AML-193 (cell line): ENCODE results near the gene DCDC2C.

Experiments used
- DNase-seq, 2 experiments: peaks; one replicate each; lab custom pipeline; 2025; lab: John Stamatoyannopoulos, UW

Gene DCDC2C

DNA sequence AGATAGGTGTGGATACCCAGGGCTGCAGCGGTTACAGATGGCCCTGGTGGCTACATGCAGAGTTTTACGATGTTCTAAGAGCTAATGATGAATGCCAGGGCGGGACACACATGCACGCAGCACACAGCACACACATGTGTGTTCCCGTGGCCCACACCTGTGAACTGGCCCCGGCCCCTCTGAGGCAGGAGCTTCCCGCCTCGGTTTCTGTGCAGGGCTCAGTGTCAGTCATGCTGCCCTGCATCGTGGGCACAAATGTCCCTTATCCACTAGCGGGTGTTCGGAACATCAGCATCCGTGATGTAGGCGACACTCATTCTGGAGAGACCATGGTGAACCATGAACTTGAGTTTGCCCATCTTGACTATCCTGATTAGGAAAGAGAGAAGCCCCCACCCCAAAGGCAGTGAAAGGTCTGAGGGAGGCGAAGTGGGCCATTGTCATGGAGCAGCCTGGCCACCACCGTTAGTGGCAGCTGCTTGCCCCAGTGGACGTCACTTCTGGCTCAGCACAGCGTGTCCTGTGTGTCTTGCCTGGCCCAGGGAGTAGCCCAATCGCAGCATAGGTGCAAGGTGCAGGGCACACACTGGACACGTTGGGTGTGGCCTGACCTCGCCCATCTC, 43.8 kb downstream of the DCDC2C start:
- DNase-seq: no peak

DNA sequence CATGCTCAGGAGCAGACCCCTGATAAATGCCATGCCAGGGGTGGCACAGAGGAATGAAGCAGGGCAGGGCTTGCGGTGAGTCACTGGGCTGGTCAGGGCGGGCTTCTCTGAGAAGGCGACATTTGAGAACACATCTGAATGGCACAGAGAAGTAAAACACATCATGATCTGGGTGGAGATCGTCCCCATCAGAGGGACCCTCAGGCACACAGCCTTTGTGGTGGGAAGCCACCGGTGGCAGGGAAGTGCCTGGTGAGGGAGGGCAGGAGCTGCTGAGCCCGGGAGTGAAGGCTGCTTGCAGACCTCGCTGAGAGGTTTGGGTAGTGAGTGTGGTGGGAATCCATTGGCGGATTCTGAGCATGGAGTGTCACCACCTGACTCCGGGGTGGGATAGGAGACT, 44.5 kb downstream of the DCDC2C start:
- DNase-seq: no peak

- DNase-seq: no peak
Measured at GRCh38 chr2:3749201-3749600, 45.8 kb downstream of the DCDC2C start.

GRCh38 chr2:3751251-3751650, 47.9 kb downstream of the DCDC2C start:
- no peak for DNase-seq

DNA sequence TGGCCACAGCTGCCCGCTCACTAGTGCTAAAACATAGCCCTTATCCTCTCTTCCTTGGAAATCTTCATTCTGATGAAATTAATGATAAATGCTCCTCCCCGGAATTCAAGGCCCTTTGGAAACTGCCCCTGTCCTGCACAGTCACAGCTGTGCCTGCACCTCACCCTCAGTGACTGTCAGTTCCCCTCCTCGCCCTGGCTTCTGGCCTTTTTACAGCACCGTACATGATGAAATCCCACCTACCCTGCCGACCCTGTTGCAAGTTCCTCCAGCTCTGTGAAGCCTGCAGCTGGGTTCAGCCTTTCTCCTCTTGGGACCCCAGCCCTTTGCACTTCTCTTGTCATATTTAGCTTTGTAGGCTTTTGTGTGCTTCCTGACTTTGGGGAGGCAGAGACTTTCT, 48.4 kb downstream of the DCDC2C start:
- no peak for DNase-seq

GRCh38 chr2:3752376-3752775, 49.0 kb downstream of the DCDC2C start:
- DNase-seq: no peak

- no peak for DNase-seq
Measured at GRCh38 chr2:3753561-3753960, 50.2 kb downstream of the DCDC2C start.

DNA sequence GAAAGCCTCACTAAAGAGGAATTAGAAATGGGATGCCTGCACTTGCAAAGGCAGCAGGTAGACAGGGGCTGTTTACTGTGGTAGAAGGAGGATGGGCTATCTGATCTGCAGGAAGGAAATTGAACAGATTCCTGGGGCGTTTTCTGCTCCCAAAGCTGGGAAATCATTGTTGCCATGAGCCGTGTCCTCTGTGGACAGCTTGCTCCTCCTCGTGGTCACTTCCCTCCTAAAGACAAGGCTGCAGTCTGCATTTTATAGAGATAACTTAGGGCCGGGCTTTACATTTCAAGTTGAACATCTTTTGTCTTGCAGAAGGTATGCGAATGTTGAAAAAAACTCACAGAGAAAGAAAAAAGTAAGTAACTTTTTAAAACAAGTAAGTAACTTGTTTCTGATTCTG, 50.9 kb downstream of the DCDC2C start:
- no peak for DNase-seq

- DNase-seq: no peak
Measured at GRCh38 chr2:3754795-3755194, 51.4 kb downstream of the DCDC2C start.

GRCh38 chr2:3755277-3755676, 51.9 kb downstream of the DCDC2C start:
- DNase-seq: no peak

DNA sequence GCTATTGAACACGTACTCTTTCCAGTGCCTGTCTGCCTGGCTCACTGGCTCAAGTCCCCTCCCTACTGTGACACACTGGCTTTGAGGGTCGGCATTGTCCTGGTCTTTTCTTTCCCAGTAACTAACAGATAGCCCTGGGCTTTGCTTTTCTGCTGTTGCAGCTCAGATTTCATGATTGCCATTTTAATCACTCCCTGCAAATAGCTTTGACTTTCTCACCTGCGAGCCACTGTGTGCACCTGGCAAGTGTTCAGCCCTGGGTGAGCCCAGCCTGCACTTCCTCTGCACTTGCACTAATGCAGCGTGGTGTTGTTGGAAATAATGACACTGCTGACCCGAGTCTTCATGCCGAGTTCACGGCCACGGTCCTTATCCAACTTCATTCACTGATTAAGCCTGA, 52.9 kb downstream of the DCDC2C start:
- DNase-seq: no peak

- no peak for DNase-seq
Measured at GRCh38 chr2:3758906-3759305, 55.5 kb downstream of the DCDC2C start.

DNA sequence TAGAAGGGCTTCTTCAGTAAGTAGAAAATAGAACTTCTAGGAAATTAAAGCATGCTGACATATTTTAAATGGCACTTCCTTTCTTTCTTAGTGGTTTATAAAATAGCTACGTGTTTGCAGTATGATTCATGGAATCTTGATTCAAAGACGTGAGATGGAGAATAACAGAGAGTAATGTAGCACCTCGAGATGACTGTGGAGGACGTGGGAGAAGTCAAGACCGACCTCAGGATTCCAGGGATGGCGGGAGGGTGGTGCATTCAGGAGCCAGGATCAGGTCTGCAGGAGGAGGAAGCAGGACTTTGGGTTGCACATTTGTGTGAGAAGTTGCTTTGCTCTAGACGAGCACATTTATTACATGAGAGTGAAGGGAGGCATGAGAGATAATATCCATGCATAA, 56.0 kb downstream of the DCDC2C start:
- DNase-seq: no peak

DNA sequence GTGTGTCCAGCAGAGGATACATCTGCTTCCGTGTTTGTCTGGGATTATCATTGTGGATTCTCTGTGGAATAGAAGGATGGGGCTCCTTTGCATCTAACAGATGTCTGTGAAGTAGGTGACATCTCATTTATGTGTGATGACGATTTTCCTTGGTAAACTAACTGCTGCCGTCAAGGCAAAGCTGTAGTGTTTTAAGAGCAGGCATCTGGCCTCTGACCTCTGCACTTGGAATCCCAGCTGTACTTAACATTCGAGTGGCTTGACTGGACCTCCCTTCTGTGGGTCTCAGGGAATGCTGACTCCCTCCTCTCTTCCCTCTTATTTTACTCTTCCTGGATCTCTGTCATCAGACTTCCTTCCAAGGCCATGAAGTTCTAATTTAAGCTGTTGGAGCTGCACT, 56.4 kb downstream of the DCDC2C start:
- no peak for DNase-seq

DNA sequence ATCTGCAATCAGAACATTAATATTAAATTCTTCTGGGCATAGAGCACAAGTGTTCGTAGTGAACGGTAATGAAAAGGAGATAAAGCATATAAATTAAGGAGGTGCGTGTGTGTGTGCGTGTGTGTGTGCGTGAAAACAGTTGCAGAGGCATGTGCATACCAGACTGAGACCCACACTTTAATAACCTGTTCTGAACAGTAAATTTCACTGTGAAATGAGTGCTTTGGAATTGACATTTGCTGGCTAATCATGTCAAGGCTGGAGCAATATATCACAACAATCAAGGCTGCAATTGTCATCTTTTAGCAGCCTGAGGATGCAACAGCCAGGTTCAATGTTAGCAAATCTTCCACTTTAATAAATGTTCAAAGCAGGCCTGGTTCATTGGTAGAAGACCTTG, 57.9 kb downstream of the DCDC2C start:
- no peak for DNase-seq

DNA sequence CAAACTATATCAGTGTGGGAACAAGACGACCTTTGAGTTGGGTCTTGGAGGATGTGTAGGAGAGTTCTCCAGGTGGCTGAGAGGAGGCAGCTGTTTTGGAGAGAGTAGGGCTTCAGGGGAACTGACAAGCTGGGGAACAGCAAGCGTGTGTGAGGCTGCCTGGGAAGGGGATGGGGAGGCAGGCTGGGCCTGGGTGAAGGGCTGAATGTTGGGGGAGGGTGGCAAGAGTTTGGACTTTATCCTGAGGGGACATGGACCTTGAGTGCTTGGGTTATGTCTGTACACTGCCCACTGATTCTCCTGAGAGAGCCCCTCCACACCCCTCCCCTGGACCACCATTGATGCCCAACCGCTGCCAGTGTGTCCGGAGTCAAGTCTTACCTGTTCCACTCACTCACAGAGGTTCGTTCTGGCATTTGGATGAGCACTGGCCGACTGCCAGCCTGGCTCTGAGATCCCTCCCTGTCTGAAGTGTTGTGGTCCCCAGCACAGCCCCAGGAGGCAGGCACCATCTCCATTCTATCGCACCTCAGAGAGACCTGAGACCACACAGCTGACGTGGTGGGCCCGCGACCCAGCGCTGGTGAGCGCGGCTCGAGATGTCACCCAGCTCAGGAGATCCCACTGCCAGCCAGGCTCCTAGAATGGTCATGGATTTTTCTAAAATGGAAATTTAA, 59.5 kb downstream of the DCDC2C start:
- DNase-seq: no peak

- no peak for DNase-seq
Measured at GRCh38 chr2:3766824-3767223, 63.4 kb downstream of the DCDC2C start.

DNA sequence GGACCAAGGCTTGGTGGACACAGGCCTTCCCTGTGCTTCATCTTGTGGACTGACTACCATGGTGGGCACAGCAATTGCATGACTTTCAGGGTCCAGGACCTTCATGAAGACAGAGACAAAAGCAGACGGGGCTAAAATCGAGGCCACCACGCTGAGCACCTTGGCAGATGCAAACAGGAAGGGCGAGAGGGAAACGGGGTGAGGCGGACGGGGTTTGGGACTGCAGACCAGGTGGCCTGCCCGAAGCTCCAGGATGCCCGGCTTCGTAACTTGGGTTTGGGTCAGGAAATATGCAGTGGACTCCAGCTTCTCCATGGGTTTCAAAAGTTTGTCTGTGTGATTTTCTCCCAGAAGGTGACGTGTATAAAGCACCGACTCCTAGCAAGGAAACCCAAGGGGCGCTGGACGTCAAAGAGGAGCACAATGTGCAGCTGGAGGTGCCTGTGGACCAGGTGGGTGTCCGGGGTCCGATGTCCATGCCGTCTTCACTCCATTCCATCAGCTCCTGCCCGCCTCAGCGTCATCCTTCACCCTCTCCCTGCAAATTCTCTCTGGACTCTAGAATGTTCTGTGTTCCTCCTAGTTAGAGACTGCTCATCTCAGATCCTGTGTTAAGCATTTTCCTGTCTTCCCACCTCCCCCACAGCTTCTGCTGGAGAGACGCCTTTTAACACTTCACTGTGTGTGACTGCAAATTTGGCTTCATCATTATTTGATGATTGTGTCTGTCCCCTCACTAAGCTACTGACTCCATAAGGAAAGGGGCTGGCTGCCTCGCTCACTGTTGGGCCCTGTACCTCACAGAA, 65.8 kb downstream of the DCDC2C start:
- no peak for DNase-seq

DNA sequence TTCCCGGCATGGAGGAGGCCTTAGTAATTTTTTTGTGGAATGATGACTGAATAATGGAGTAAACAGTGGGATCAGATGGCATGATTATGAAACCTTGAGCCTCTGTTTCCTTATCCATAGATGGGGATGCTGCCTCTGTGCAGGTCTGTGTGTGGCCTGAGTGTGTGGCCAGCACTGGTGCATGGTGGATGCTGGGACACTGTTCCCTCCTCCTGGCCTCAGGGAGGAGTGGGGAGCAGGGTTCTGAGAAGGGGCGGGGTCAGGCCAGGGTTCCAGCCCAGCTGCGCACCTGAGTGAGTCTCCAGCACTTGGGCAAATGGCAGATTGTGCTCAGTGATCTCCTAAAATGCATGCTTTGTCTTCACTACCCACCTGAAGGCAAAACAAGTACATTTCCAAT, 66.4 kb downstream of the DCDC2C start:
- no peak for DNase-seq

- DNase-seq: no peak
Measured at GRCh38 chr2:3770724-3771415, 67.5 kb downstream of the DCDC2C start.

- no peak for DNase-seq
Measured at GRCh38 chr2:3771576-3771975, 68.2 kb downstream of the DCDC2C start.

DNA sequence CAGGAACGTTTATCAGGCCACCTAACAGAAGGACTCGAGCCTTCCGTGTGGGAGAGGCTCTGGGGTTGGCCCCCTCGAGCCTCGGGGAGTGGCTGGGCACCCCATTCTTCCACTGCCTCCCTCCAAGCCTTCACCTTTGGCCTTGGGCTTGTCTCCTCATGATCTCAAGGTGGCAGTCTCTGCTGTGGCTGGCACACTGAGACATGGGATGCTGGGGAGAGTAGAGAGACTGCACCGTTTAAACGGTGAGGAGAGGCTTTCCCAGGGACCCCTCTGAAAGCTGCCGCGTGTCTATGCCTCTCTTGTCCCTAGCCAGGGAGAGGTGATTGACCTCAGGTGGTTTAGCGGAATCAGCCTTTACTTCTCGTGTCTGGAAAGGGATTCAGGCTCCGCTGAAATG, 71.0 kb downstream of the DCDC2C start:
- no peak for DNase-seq

- DNase-seq: no peak
Measured at GRCh38 chr2:3776311-3776710, 72.9 kb downstream of the DCDC2C start.
